Naive thymus-derived CD4-positive, alpha-beta T cell (primary cell): ENCODE results near the gene CEP55. TPM values are rescaled to one million over a fixed set of nuclear protein-coding genes. Genes with fewer than 3 reads are reported as not detected.

ENCODE experiments used
- ATAC-seq: fragments of 150-1000 bp; cut with Tn5 transposase; 2 replicates; pipeline ENCODE4 v1.10.0; 2021; ENCODE audit warnings: mild to moderate bottlenecking, moderate library complexity
- CTCF ChIA-PET: fragments of 350-600 bp; sonication (Branson Sonifier 250); formaldehyde crosslinking; loops from one replicate; lab custom pipeline; 2021; ENCODE audit warnings: antibody characterized with exemption; lab: Charles Lee
- POLR2A ChIA-PET: fragments of 350-600 bp; sonication (Branson Sonifier 250); formaldehyde crosslinking; loops from one replicate; lab custom pipeline; 2021; ENCODE audit warnings: antibody characterized with exemption, inconsistent platforms; lab: Charles Lee
- DNase-seq, 9 donors: peaks; one replicate each; pipeline versions ENCODE4 v3.0.0 to v3.0.0-alpha.2; 2020 to 2022; ENCODE audit warnings: mixed read lengths in 1 of 9
- H3K27ac ChIP-seq: one replicate; pipeline ENCODE4 v1.7.0; 2013; ENCODE audit warnings: mild to moderate bottlenecking, low read depth, low read length, moderate library complexity
- H3K27me3 ChIP-seq, 2 donors: one replicate each; pipeline ENCODE4 v1.7.0; 2013; ENCODE audit warnings: low read length in 2 of 2, mild to moderate bottlenecking in 2 of 2, moderate library complexity in 2 of 2; ENCODE audit not compliant: control insufficient read depth in 2 of 2, insufficient read depth in 2 of 2
- H3K36me3 ChIP-seq, 3 experiments: 1 replicate in 2 of 3; 2 replicates in 1 of 3; pipeline ENCODE4 v1.7.0; 2013; ENCODE audit warnings: low read length in 3 of 3, mild to moderate bottlenecking in 3 of 3, moderate library complexity in 1 of 3; ENCODE audit not compliant: insufficient read depth in 3 of 3, control insufficient read depth in 2 of 3
- H3K4me1 ChIP-seq, 2 donors: one replicate each; pipeline ENCODE4 v1.7.0; 2013; ENCODE audit warnings: low read length in 2 of 2, mild to moderate bottlenecking in 2 of 2, moderate library complexity in 1 of 2; ENCODE audit not compliant: control insufficient read depth in 2 of 2, insufficient read depth in 2 of 2
- H3K4me3 ChIP-seq: 2 replicates; pipeline ENCODE4 v1.7.0; 2013; ENCODE audit warnings: mild to moderate bottlenecking, low read length
- H3K9me3 ChIP-seq, 3 experiments: 1 replicate in 2 of 3; 2 replicates in 1 of 3; pipeline ENCODE4 v1.7.0; 2013; ENCODE audit warnings: low read length in 3 of 3; ENCODE audit not compliant: control insufficient read depth in 2 of 3
- H3K27ac Mint-ChIP-seq, 9 donors: one replicate each; pipeline ENCODE4 v1.8.0; 2020 to 2022; ENCODE audit warnings: mixed read lengths in 9 of 9, mild to moderate bottlenecking in 8 of 9, moderate library complexity in 5 of 9, inconsistent platforms in 2 of 9
- H3K27me3 Mint-ChIP-seq, 5 donors: one replicate each; pipeline ENCODE4 v1.8.0; 2021 to 2022; ENCODE audit warnings: mixed read lengths in 5 of 5, mild to moderate bottlenecking in 1 of 5
- H3K36me3 Mint-ChIP-seq, 5 donors: one replicate each; pipeline ENCODE4 v1.8.0; 2020 to 2022; ENCODE audit warnings: mixed read lengths in 5 of 5, mild to moderate bottlenecking in 3 of 5, inconsistent platforms in 1 of 5
- H3K4me1 Mint-ChIP-seq, 7 donors: one replicate each; pipeline ENCODE4 v1.8.0; 2020 to 2022; ENCODE audit warnings: mixed read lengths in 7 of 7, mild to moderate bottlenecking in 3 of 7, inconsistent platforms in 1 of 7
- H3K4me3 Mint-ChIP-seq, 10 donors: one replicate each; pipeline ENCODE4 v1.8.0; 2020 to 2022; ENCODE audit warnings: mild to moderate bottlenecking in 10 of 10, mixed read lengths in 10 of 10, moderate library complexity in 6 of 10, inconsistent platforms in 2 of 10
- H3K9me3 Mint-ChIP-seq, 11 donors: one replicate each; pipeline ENCODE4 v1.8.0; 2020 to 2022; ENCODE audit warnings: mixed read lengths in 11 of 11, mild to moderate bottlenecking in 4 of 11, inconsistent platforms in 1 of 11, moderate library complexity in 1 of 11
- intact Hi-C, 2 donors: fragments of 100-400 bp; cut with micrococcal nuclease; formaldehyde crosslinking; loops; one replicate each; pipeline ENCODE4 v1.15.1; 2023
- polyA plus RNA-seq, 2 donors: library from polyadenylated mRNA; unstranded; fragments of 300-500 nt; fragmentation: Illumina TruSeq; gene quantifications; one replicate each; pipeline ENCODE4 v1.2.3, GENCODE V29; 2021
- total RNA-seq, 6 experiments: library from RNA in 5 of 6; stranded (reverse) in 5 of 6; gene quantifications; 1 replicate in 5 of 6; 2 replicates in 1 of 6; pipeline ENCODE4 v1.2.3 and lab custom pipeline; 2021 to 2026

The CEP55 gene
- total and polyA plus RNA-seq, 7 experiments from 2014 or later = 0.54 to 48.6 TPM; not detected in 5

GRCh38 chr10:93461807-93462178 is 34.6 kb upstream of the CEP55 start:
- POLR2A ChIA-PET = interaction anchor here (0.8 kb wide), 1 partner anchor 10 kb away, joined by 4 read pairs; no protein-coding TSS in a partner anchor
- Mint-ChIP-seq H3K9me3 (no peaks in the 10 kb centered on the region), H3K36me3 (no peaks in the 10 kb centered on the region), H3K27me3 (peaks cover 0 to 5% (median 0%) of the 10 kb centered on the region in 5 donors), H3K4me3 (no peak overlapping the region), H3K4me1 (peaks cover 0 to 21% (median 0%) of the 10 kb centered on the region in 7 donors), H3K27ac (no peak overlapping the region)
- Histone ChIP-seq H3K4me3 (no peak overlapping the region), H3K4me1 (no peaks in the 10 kb centered on the region), H3K27ac (no peak overlapping the region), H3K27me3 (no peaks in the 10 kb centered on the region), H3K36me3 (no peaks in the 10 kb centered on the region), H3K9me3 (no peaks in the 10 kb centered on the region)
- no peak for DNase-seq
- intact Hi-C loops = no loop called here
- no peak for ATAC-seq
- CTCF ChIA-PET = no interaction called here

DNA sequence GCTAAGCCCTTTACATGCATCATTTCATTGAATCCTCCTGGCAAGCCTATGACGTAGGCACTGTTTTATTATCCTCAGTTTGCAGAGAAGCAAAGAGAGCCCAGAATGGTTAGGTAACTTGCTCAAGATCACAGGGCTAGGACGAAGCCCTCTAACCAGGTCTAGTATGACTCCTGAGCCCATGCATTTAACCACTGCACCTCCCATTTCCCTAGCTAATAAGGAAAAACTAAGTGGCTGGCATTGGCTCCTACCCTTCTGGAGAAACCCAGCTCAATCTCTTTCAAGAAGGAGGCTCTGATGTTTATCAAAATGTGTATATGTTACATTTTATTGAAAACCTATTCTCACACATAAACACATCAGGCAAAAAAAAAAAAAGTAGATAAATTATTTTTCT is 34.0 kb upstream of the CEP55 start:
- Histone ChIP-seq H3K36me3 (no peaks in the 10 kb centered on the region), H3K4me1 (no peaks in the 10 kb centered on the region), H3K27ac (no peak overlapping the region), H3K27me3 (no peaks in the 10 kb centered on the region), H3K9me3 (no peaks in the 10 kb centered on the region), H3K4me3 (no peak overlapping the region)
- POLR2A ChIA-PET = no interaction called here
- no peak overlapping the region for H3K4me3 Mint-ChIP-seq
- H3K4me1 Mint-ChIP-seq = peaks cover 0 to 21% (median 0%) of the 10 kb centered on the region in 7 donors
- intact Hi-C loops = no loop called here
- DNase-seq (no peak), ATAC-seq (no peak)
- H3K27me3 Mint-ChIP-seq = peaks cover 0 to 5% (median 0%) of the 10 kb centered on the region in 5 donors
- H3K27ac Mint-ChIP-seq = no peak overlapping the region
- CTCF ChIA-PET = no interaction called here
- no peaks in the 10 kb centered on the region for H3K36me3 Mint-ChIP-seq
- no peaks in the 10 kb centered on the region for H3K9me3 Mint-ChIP-seq

DNA sequence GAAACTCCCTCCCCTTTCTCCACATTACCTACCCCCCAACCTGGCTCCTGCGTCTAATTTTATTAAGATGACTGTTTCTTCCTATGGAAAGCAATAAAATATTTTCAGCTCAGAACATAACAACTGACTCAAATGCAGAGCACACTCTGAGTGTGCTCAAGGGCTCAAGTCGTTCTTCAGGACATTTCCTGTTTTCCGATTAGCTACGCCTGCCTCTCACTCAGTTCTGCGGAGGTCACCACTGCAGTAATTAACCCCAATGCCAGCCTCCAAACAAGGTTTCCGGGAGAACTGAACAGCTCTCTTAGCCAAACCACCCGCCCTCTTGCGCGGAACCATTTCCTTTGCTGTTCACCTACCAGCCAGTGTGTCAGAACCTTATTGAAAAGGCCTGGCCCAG is 33.5 kb upstream of the CEP55 start:
- H3K9me3 ChIP-seq = no peaks in the 10 kb centered on the region
- DNase-seq (no peak), ATAC-seq (peak; percentile 50)
- H3K4me3 ChIP-seq = no peak overlapping the region
- Mint-ChIP-seq H3K4me1 (peaks cover 0 to 21% (median 0%) of the 10 kb centered on the region in 7 donors), H3K9me3 (no peaks in the 10 kb centered on the region), H3K36me3 (peaks cover 0 to 2% (median 0%) of the 10 kb centered on the region in 5 donors), H3K27ac (peak overlapping the region in 1 of 9 donors; percentile 74), H3K4me3 (no peak overlapping the region), H3K27me3 (peaks cover 0 to 5% (median 0%) of the 10 kb centered on the region in 5 donors)
- no peaks in the 10 kb centered on the region for H3K36me3 ChIP-seq
- H3K27ac ChIP-seq = no peak overlapping the region
- POLR2A ChIA-PET = no interaction called here
- H3K4me1 ChIP-seq = no peaks in the 10 kb centered on the region
- CTCF ChIA-PET = no interaction called here
- no peaks in the 10 kb centered on the region for H3K27me3 ChIP-seq
- intact Hi-C loops = no loop called here

- ATAC-seq = no peak
- intact Hi-C loops = no loop called here
- Mint-ChIP-seq H3K27me3 (peaks cover 0 to 5% (median 0%) of the 10 kb centered on the region in 5 donors), H3K36me3 (peaks cover 0 to 3% (median 0%) of the 10 kb centered on the region in 5 donors), H3K4me1 (peaks cover 0 to 21% (median 0%) of the 10 kb centered on the region in 7 donors), H3K4me3 (no peak overlapping the region), H3K27ac (no peak overlapping the region), H3K9me3 (no peaks in the 10 kb centered on the region)
- DNase-seq = no peak
- Histone ChIP-seq H3K4me1 (no peaks in the 10 kb centered on the region), H3K9me3 (no peaks in the 10 kb centered on the region), H3K27ac (no peak overlapping the region), H3K27me3 (no peaks in the 10 kb centered on the region), H3K4me3 (no peak overlapping the region), H3K36me3 (no peaks in the 10 kb centered on the region)
- POLR2A ChIA-PET = no interaction called here
- CTCF ChIA-PET = no interaction called here
Measured at GRCh38 chr10:93463723-93464476, 32.5 kb upstream of the CEP55 start.

- no peaks in the 10 kb centered on the region for H3K9me3 Mint-ChIP-seq
- DNase-seq (no peak), ATAC-seq (no peak)
- H3K27me3 Mint-ChIP-seq = peaks cover 0 to 3% (median 0%) of the 10 kb centered on the region in 5 donors
- H3K9me3 ChIP-seq = no peaks in the 10 kb centered on the region
- H3K4me1 Mint-ChIP-seq = peaks cover 0 to 21% (median 0%) of the 10 kb centered on the region in 7 donors
- CTCF ChIA-PET = no interaction called here
- no peaks in the 10 kb centered on the region for H3K4me1 ChIP-seq
- H3K4me3 Mint-ChIP-seq = no peak overlapping the region
- peaks cover 0 to 3% (median 0%) of the 10 kb centered on the region in 5 donors for H3K36me3 Mint-ChIP-seq
- no peak overlapping the region for H3K27ac ChIP-seq
- POLR2A ChIA-PET = no interaction called here
- no peak overlapping the region for H3K27ac Mint-ChIP-seq
- no peak overlapping the region for H3K4me3 ChIP-seq
- H3K27me3 ChIP-seq = no peaks in the 10 kb centered on the region
- no peaks in the 10 kb centered on the region for H3K36me3 ChIP-seq
- intact Hi-C loops = no loop called here
Measured at GRCh38 chr10:93464776-93465388, 31.5 kb upstream of the CEP55 start.

DNA sequence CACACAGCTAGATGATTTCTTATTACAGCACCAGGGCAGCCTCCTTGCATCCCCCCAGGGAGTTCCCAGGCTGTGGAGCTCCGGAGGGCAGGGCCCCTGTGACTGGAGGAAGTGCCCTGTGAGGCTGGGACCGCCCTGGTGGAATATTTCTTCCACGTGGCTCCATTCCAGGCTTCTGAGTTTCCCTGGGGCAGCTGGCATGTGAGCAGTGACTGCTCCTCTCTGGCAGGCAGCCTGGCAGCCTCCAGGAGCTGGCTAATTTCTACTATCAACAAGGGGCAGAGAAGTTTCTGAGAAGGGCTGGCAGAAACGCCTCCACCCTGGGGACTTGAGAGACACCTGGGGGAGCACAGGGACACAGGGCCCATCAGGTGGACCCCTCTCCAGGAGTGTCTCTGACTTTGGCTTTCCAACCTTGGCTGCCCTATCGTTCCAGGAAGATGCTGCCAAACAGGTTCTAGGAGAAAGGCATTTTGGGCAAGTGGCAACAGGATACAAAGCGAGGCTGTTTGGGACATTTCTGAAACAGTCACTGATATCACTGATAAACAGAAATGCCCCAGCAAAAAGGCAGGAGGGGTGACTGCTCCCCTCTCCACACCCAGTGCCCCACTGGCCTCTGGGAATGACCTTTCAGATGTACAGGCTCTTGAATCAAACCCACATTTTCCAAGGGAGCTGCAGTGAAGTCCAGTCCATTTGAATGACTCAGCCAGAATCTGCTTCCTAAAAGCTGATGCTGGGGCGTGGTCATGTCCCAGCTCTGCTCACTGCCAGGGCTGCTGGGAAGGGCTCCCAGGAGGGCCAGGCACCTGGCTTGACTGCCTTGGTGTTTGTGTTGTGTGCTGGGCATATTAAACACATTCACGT is 30.4 kb upstream of the CEP55 start:
- H3K27ac Mint-ChIP-seq = no peak overlapping the region
- peaks cover 0 to 3% (median 0%) of the 10 kb centered on the region in 5 donors for H3K36me3 Mint-ChIP-seq
- no peaks in the 10 kb centered on the region for H3K9me3 ChIP-seq
- ATAC-seq (no peak), DNase-seq (no peak)
- H3K27ac ChIP-seq = no peak overlapping the region
- no peaks in the 10 kb centered on the region for H3K4me1 ChIP-seq
- no peaks in the 10 kb centered on the region for H3K9me3 Mint-ChIP-seq
- no peaks in the 10 kb centered on the region for H3K36me3 ChIP-seq
- intact Hi-C loops = no loop called here
- ChIA-PET CTCF (interaction anchor here (0.6 kb wide), 1 partner anchor 20 kb away, joined by 3 read pairs; no protein-coding TSS in a partner anchor), POLR2A (no interaction called here)
- H3K4me3 Mint-ChIP-seq = no peak overlapping the region
- H3K27me3 ChIP-seq = no peaks in the 10 kb centered on the region
- H3K27me3 Mint-ChIP-seq = no peaks in the 10 kb centered on the region
- peaks cover 0 to 18% (median 0%) of the 10 kb centered on the region in 7 donors for H3K4me1 Mint-ChIP-seq
- H3K4me3 ChIP-seq = no peak overlapping the region
